ENCODE measurements around the gene SNAPC2. TPM values are rescaled to one million over a fixed set of nuclear protein-coding genes. Genes with fewer than 3 reads are reported as not detected.

SNAPC2 gene
- total and polyA plus RNA-seq, 2 of the 13 experiments (the other 11 are each of a cell fraction or from before 2014, with no cell fraction given) = 10.2 to 12.7 TPM

- CTCF ChIA-PET (ENCODE audit: low intra/inter-chr PET ratio, low total read pairs) = no interaction called here
- DNase-seq (ENCODE audit: low spot score) (no peak), FAIRE-seq (no peak), ATAC-seq (no peak)
- Histone ChIP-seq H4K20me1 (ENCODE audit: insufficient read depth, low read length) (peaks cover 13% of the 10 kb centered on the region; the same call in 1 of the 2 replicates), H3K9me3 (ENCODE audit: low read length) (no peaks in the 10 kb centered on the region), H3K27me3 (ENCODE audit: control insufficient read depth in 1 of 2, insufficient read depth in 2 of 2, low read length in 2 of 2) (no peaks in the 10 kb centered on the region; a peak in 1 of 5 replicates), H2AFZ (ENCODE audit: low read length) (no peak overlapping the region), H3K4me1 (ENCODE audit: insufficient read depth, low read length) (peaks cover 43% of the 10 kb centered on the region), H3K79me2 (ENCODE audit: insufficient read depth, low read length) (peaks cover 29% of the 10 kb centered on the region), H3K27ac (ENCODE audit: extremely low read length, insufficient read depth, low read length) (peak overlapping the region; percentile 71), H3K9ac (ENCODE audit: insufficient read depth, low read depth, low read length) (peak overlapping the region; percentile 81), H3K4me2 (ENCODE audit: low read depth, low read length) (peak overlapping the region; percentile 99), H3K4me3 (replicated peaks in 1 of 3; ENCODE audit: insufficient read depth in 1 of 3, low read depth in 2 of 3, low read length in 3 of 3) (peak overlapping the region; percentile 90 to 100 (median 95); a peak in 5 of 6 replicates), H3K36me3 (replicated peaks in 1 of 2; ENCODE audit: control insufficient read depth in 1 of 2, insufficient read depth in 2 of 2, low read length in 2 of 2) (peaks cover under 1 to 21% of the 10 kb centered on the region in 2 experiments; a peak in 3 of 5 replicates)
- intact Hi-C loops (cut with micrococcal nuclease; ENCODE audit: unreplicated experiment) = no loop called here
- no TSS peak for BruUV-seq (replicated peaks)
- 82% methylated on average over 8 of the region's 10 CpGs for WGBS (ENCODE audit: low lambda C conversion rate)
- TF ChIP-seq MIER2 (CRISPR knock-in tag; IDR thresholded peaks at IDR 0.05) (no peak), SRY (CRISPR knock-in tag; IDR thresholded peaks at IDR 0.05) (0 out of 2 replicates have a peak, but pooled peaks have one; percentile 1), ZNF512B (CRISPR knock-in tag; IDR thresholded peaks at IDR 0.05; ENCODE audit: borderline replicate concordance) (no peak), POLR2A (IDR thresholded peaks at IDR 0.05; ENCODE audit: insufficient read depth in 1 of 2, low read depth in 2 of 2, low read length in 2 of 2) (0 out of 4 replicates have a peak, but pooled peaks of 1 of the 2 experiments have one; percentile 8), SMAD9 (CRISPR knock-in tag; IDR thresholded peaks at IDR 0.05) (no peak)
- in situ Hi-C loops (cut with HindIII; ENCODE audit: extremely low pct_ligation_motif_present, low pct_unique_long_range_greater_than_20kb) = no loop called here
- POLR2A ChIA-PET = no interaction called here
These were observed 14.9 kb upstream of the SNAPC2 start for GRCh38 chr19:7905268-7905667.

DNA sequence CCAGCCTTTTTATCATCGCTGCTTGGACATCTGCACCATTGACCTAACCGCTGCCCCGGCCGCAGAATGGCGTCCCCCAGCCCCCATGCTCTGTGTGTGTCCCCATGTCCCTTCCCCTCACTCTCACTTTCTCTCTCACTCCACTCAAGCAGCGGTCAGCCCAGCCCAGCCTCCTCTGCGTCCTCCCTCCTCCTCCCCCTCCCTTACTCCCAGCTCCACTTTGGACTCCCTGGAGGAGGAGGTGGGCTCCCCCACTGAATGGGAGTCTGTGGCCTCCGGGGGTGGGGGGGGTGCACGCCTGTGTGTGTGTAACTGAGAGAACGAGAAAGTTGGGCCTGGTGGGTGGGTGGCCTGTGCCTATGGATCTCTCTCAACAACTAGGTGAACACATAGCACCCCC, 14.3 kb upstream of the SNAPC2 start:
- DNase-seq (ENCODE audit: low spot score) = no peak
- FAIRE-seq = no peak
- no peak overlapping the region for H3K4me3 ChIP-seq (replicated peaks in 1 of 3; ENCODE audit: insufficient read depth in 1 of 3, low read depth in 2 of 3, low read length in 3 of 3)
- intact Hi-C loops (cut with micrococcal nuclease; ENCODE audit: unreplicated experiment) = no loop called here
- BruUV-seq (replicated peaks) = no TSS peak
- no peaks in the 10 kb centered on the region; a peak in 1 of 5 replicates for H3K27me3 ChIP-seq (ENCODE audit: control insufficient read depth in 1 of 2, insufficient read depth in 2 of 2, low read length in 2 of 2)
- H2AFZ ChIP-seq (ENCODE audit: low read length) = no peak overlapping the region
- ChIA-PET CTCF (ENCODE audit: low intra/inter-chr PET ratio, low total read pairs) (no interaction called here), POLR2A (no interaction called here)
- peaks cover 43% of the 10 kb centered on the region for H3K4me1 ChIP-seq (ENCODE audit: insufficient read depth, low read length)
- H3K27ac ChIP-seq (ENCODE audit: extremely low read length, insufficient read depth, low read length) = no peak overlapping the region
- peaks cover 13% of the 10 kb centered on the region; the same call in 1 of the 2 replicates for H4K20me1 ChIP-seq (ENCODE audit: insufficient read depth, low read length)
- in situ Hi-C loops (cut with HindIII; ENCODE audit: extremely low pct_ligation_motif_present, low pct_unique_long_range_greater_than_20kb) = no loop called here
- H3K36me3 ChIP-seq (replicated peaks in 1 of 2; ENCODE audit: control insufficient read depth in 1 of 2, insufficient read depth in 2 of 2, low read length in 2 of 2) = peaks cover 0 to 21% of the 10 kb centered on the region in 2 experiments; a peak in 3 of 5 replicates
- peak overlapping the region; percentile 99; the same call in 1 of the 2 replicates for H3K4me2 ChIP-seq (ENCODE audit: low read depth, low read length)
- H3K9ac ChIP-seq (ENCODE audit: insufficient read depth, low read depth, low read length) = no peak overlapping the region
- H3K79me2 ChIP-seq (ENCODE audit: insufficient read depth, low read length) = peaks cover 29% of the 10 kb centered on the region
- H3K9me3 ChIP-seq (ENCODE audit: low read length) = no peaks in the 10 kb centered on the region
- no peak for ATAC-seq
- 93% methylated on average over 10 of the region's 10 CpGs for WGBS (ENCODE audit: low lambda C conversion rate)
- TF ChIP-seq ZNF562 (CRISPR knock-in tag; IDR thresholded peaks at IDR 0.05; ENCODE audit: borderline replicate concordance) (no peak), ZNF547 (CRISPR knock-in tag; IDR thresholded peaks at IDR 0.05) (no peak), PATZ1 (CRISPR knock-in tag; IDR thresholded peaks at IDR 0.05) (no peak), AKAP8 (CRISPR knock-in tag; IDR thresholded peaks at IDR 0.05) (no peak), ZNF570 (CRISPR knock-in tag; IDR thresholded peaks at IDR 0.05; ENCODE audit: borderline replicate concordance) (no peak)
